K562 (cell line): ENCODE measurements around the gene INTS6. TPM values are rescaled to one million over a fixed set of nuclear protein-coding genes. Genes with fewer than 3 reads are reported as not detected.

Experiments used
- ATAC-seq: fragments of 200-7000 bp; cut with Tn5 transposase; 3 replicates; pipeline ENCODE4 v1.9.1; 2020; ENCODE audit warnings: moderate library complexity
- BruUV-seq: library from RNA; stranded (reverse); fragments of 400-500 nt; replicated peaks from 2 replicates; lab custom pipeline; 2021; lab: Mats Ljungman, UMichigan
- CTCF ChIA-PET: fragments of 300-600 bp; formaldehyde crosslinking; extraction: SDS; loops from one replicate; lab custom pipeline; 2021; ENCODE audit warnings: low intra/inter-chr PET ratio; lab: Yijun Ruan, JAX
- POLR2A ChIA-PET: fragments of 300-600, 350-650 bp; sonication (Branson Sonifier 250); formaldehyde crosslinking; extraction: SDS; loops from one replicate; lab custom pipeline; 2021; ENCODE audit warnings: antibody characterized with exemption, inconsistent platforms; lab: Yijun Ruan, JAX
- DNase-seq, 4 experiments: peaks; one replicate each; pipeline versions ENCODE4 v3.0.0 to v3.0.0-alpha.2; 2011 to 2018; ENCODE audit warnings: low spot score in 3 of 4, mixed read lengths in 3 of 4; ENCODE audit errors: extremely low read depth in 1 of 4
- FAIRE-seq: peaks from 2 replicates; lab custom pipeline; 2011; peaks lifted over from hg19 to GRCh38; lab: Jason Lieb, UNC
- H2AFZ ChIP-seq: 2 replicates; pipeline ENCODE4 v1.6.0; 2011; ENCODE audit warnings: low read depth, low read length, control low read depth, inconsistent platforms
- H3K27ac ChIP-seq: fragments of 200-600 bp; 3 replicates; pipeline ENCODE4 v1.8.0; 2011; ENCODE audit warnings: low read depth, mild to moderate bottlenecking, control low read depth, inconsistent platforms, low read length, moderate library complexity, mixed read lengths; ENCODE audit errors: extremely low read depth
- H3K27me3 ChIP-seq, 2 experiments: fragments of 300-600 bp in 1 of 2; 2 replicates in 1 of 2; 3 replicates in 1 of 2; pipeline versions ENCODE4 v1.6.0 to v1.8.0; 2011; ENCODE audit warnings: inconsistent platforms in 2 of 2, low read length in 2 of 2, mild to moderate bottlenecking in 1 of 2, mixed read lengths in 1 of 2, moderate library complexity in 1 of 2; ENCODE audit not compliant: control insufficient read depth in 2 of 2, insufficient read depth in 2 of 2
- H3K36me3 ChIP-seq: fragments of 300-600 bp; 3 replicates; pipeline ENCODE4 v1.8.0; 2011; ENCODE audit warnings: mild to moderate bottlenecking, low read length, inconsistent platforms; ENCODE audit not compliant: control insufficient read depth, insufficient read depth
- H3K4me1 ChIP-seq, 2 experiments: fragments of 200-600 bp in 1 of 2; replicated peaks in 1 of 2; 2 replicates in 1 of 2; 3 replicates in 1 of 2; pipeline versions ENCODE4 v1.5.1 to v1.8.0; 2011; ENCODE audit warnings: inconsistent platforms in 2 of 2, low read length in 2 of 2, mild to moderate bottlenecking in 1 of 2, mixed read lengths in 1 of 2, moderate library complexity in 1 of 2; ENCODE audit not compliant: control insufficient read depth in 2 of 2, insufficient read depth in 2 of 2
- H3K4me2 ChIP-seq: 2 replicates; pipeline ENCODE4 v1.6.1; 2011; ENCODE audit warnings: low read length, control low read depth, inconsistent platforms, mixed read lengths; ENCODE audit not compliant: insufficient read depth
- H3K4me3 ChIP-seq: fragments of 200-600 bp; sonication (generic), shearing (Covaris generic); 2 replicates; pipeline ENCODE4 v1.5.1; 2016; ENCODE audit warnings: control low read depth, inconsistent platforms
- H3K79me2 ChIP-seq: fragments of 200-600 bp; 3 replicates; pipeline ENCODE4 v1.8.0; 2011; ENCODE audit warnings: low read length, inconsistent platforms; ENCODE audit not compliant: control insufficient read depth, insufficient read depth
- H3K9ac ChIP-seq, 2 experiments: 2 replicates each; pipeline versions ENCODE4 v1.6.0 to v1.6.1; 2011; ENCODE audit warnings: low read depth in 2 of 2, low read length in 2 of 2, control low read depth in 1 of 2, inconsistent platforms in 1 of 2, mild to moderate bottlenecking in 1 of 2, mixed read lengths in 1 of 2; ENCODE audit not compliant: insufficient read depth in 1 of 2
- H3K9me1 ChIP-seq: one replicate; pipeline ENCODE4 v1.6.0; 2011; ENCODE audit warnings: inconsistent platforms, mild to moderate bottlenecking, low read length, moderate library complexity; ENCODE audit not compliant: control insufficient read depth, insufficient read depth
- H3K9me3 ChIP-seq: replicated peaks from 2 replicates; pipeline ENCODE4 v1.5.1; 2011; ENCODE audit warnings: low read depth, low read length, inconsistent platforms; ENCODE audit not compliant: control insufficient read depth, insufficient read depth
- H4K20me1 ChIP-seq: replicated peaks from 2 replicates; pipeline ENCODE4 v1.6.1; 2011; ENCODE audit warnings: low read length, inconsistent platforms, mixed read lengths; ENCODE audit not compliant: control insufficient read depth, insufficient read depth
- GTF2F1 ChIP-seq: IDR thresholded peaks from 2 replicates; pipeline ENCODE4 v1.6.1; 2011; ENCODE audit warnings: low read depth, low read length, improper control_type of control experiment
- SIN3B ChIP-seq: fragments of 450-650 bp; IDR thresholded peaks from 2 replicates; pipeline ENCODE4 v1.6.1; 2017; ENCODE audit warnings: low read depth, mild to moderate bottlenecking, moderate library complexity
- ZNF584 ChIP-seq: fragments of 200-800 bp; sonication (Bioruptor generic); IDR thresholded peaks from 2 replicates; pipeline ENCODE4 v1.6.1; 2016; ENCODE audit warnings: low read depth, mild to moderate bottlenecking, missing genetic modification characterization, missing compliant biosample characterization
- WGBS: fragments of 100-300 bp; shearing (Covaris generic); methylation state at CpG from one replicate; pipeline ENCODE4 v1.1.6; 2016; ENCODE audit warnings: low coverage, mixed read lengths; ENCODE audit not compliant: insufficient coverage; ENCODE audit errors: missing lambda C conversion rate; 5-methylcytosine and 5-hydroxymethylcytosine counted together
- in situ Hi-C: fragments of 300-500 bp; cut with MboI; formaldehyde crosslinking; loops from 4 replicates; pipeline ENCODE4 v1.15.0; 2018; ENCODE audit warnings: inconsistent platforms, mixed read lengths
- intact Hi-C: fragments of 100-400 bp; cut with micrococcal nuclease; formaldehyde crosslinking; loops from 2 replicates; pipeline ENCODE4 v1.14.2; 2022
- polyA plus RNA-seq, 8 experiments: library from polyadenylated mRNA; depleted of rRNA in 4 of 8; stranded (reverse) in 5 of 8; unstranded in 3 of 8; fragments of >200 nt; fragmentation: Nextera tagmentation in 2 of 8; fragmentation: Illumina TruSeq in 1 of 8; extraction: Ambion mirVana in 2 of 8; extraction: Trizol in 1 of 8; gene quantifications; 2 replicates each; pipeline versions ENCODE4 v1.2.1 to v1.2.3, GENCODE V29; 2011 to 2014; ENCODE audit warnings: inconsistent platforms in 1 of 8, missing spikeins in 1 of 8
- total RNA-seq, 7 experiments: library from RNA; depleted of rRNA in 6 of 7; stranded (reverse); fragments of >200 nt in 6 of 7; fragmentation: Illumina TruSeq in 2 of 7; extraction: Trizol in 2 of 7; gene quantifications; 2 replicates each; pipeline versions ENCODE4 v1.2.1 to v1.2.3, GENCODE V29; 2011 to 2021; ENCODE audit warnings: low replicate concordance in 1 of 7
- TF ChIP-seq, protein P1 (sequence below): fragments of 450-650 bp; formaldehyde crosslinking; IDR thresholded peaks from 2 replicates; pipeline ENCODE4 v1.4.0; 2020; ENCODE audit warnings: mild to moderate bottlenecking, mixed read lengths
- TF ChIP-seq, protein P2 (sequence below): fragments of 450-650 bp; IDR thresholded peaks from 2 replicates; pipeline ENCODE4 v1.6.1; 2014; ENCODE audit warnings: low read depth, mild to moderate bottlenecking, moderate library complexity, borderline replicate concordance
- TF ChIP-seq, protein P3 (sequence below): fragments of 450-650 bp; formaldehyde crosslinking; conservative IDR thresholded peaks from 2 replicates; pipeline ENCODE4 v1.4.0; 2022; ENCODE audit warnings: mild to moderate bottlenecking, missing genetic modification characterization
- TF ChIP-seq, protein P4 (sequence below): fragments of 450-650 bp; IDR thresholded peaks from 2 replicates; pipeline ENCODE4 v1.6.1; 2017; ENCODE audit warnings: antibody characterized with exemption

The INTS6 gene
- total and polyA plus RNA-seq, 9 of the 15 experiments (the other 6 are each of a cell fraction or from before 2014, with no cell fraction given) = 3.7 to 29.8 (median 16.1) TPM

DNA sequence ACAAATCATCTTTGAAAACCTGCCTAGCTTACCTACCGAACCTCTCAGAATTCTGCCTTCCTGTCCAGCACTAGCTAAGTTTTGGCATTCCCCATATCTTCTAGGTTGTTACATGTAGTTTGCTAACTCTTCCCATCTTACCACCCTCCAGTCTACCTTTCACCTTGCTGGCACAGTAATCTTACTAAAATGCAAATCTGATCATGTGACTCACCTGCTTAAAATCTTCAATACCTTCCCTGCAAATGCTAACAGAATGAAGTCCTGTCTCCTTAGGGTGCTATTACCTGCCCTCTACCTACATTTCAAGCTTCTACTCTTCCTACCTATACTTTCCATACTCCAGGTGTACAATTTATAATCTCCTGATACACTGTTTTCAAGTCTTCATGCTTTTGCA is 30.4 kb downstream of the INTS6 start:
- no peak overlapping the region for H3K27ac ChIP-seq
- H3K4me3 ChIP-seq = no peak overlapping the region
- no peak for TF ChIP-seq GTF2F1
- TF ChIP-seq, protein P1, sequence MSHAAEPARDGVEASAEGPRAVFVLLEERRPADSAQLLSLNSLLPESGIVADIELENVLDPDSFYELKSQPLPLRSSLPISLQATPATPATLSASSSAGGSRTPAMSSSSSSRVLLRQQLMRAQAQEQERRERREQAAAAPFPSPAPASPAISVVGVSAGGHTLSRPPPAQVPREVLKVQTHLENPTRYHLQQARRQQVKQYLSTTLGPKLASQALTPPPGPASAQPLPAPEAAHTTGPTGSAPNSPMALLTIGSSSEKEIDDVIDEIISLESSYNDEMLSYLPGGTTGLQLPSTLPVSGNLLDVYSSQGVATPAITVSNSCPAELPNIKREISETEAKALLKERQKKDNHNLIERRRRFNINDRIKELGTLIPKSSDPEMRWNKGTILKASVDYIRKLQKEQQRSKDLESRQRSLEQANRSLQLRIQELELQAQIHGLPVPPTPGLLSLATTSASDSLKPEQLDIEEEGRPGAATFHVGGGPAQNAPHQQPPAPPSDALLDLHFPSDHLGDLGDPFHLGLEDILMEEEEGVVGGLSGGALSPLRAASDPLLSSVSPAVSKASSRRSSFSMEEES = peak; percentile 77
- no peak for ATAC-seq
- H2AFZ ChIP-seq = no peak overlapping the region
- DNase-seq = no peak
- ChIA-PET POLR2A (no interaction called here), CTCF (no interaction called here)
- H4K20me1 ChIP-seq = no peaks in the 10 kb centered on the region
- H3K9me3 ChIP-seq = no peaks in the 10 kb centered on the region; the same call in 1 of the 2 replicates
- H3K36me3 ChIP-seq = peaks cover 42% of the 10 kb centered on the region
- in situ Hi-C loops = no loop called here
- H3K79me2 ChIP-seq = peaks cover 84% of the 10 kb centered on the region
- no peaks in the 10 kb centered on the region for H3K4me1 ChIP-seq
- H3K9me1 ChIP-seq = no peaks in the 10 kb centered on the region
- intact Hi-C loops = no loop called here
- WGBS = 77% methylated on average over 1 of the region's 1 CpG
- BruUV-seq = no TSS peak
- no peak overlapping the region for H3K4me2 ChIP-seq
- H3K27me3 ChIP-seq = no peaks in the 10 kb centered on the region
- no peak overlapping the region for H3K9ac ChIP-seq
- FAIRE-seq = no peak

DNA sequence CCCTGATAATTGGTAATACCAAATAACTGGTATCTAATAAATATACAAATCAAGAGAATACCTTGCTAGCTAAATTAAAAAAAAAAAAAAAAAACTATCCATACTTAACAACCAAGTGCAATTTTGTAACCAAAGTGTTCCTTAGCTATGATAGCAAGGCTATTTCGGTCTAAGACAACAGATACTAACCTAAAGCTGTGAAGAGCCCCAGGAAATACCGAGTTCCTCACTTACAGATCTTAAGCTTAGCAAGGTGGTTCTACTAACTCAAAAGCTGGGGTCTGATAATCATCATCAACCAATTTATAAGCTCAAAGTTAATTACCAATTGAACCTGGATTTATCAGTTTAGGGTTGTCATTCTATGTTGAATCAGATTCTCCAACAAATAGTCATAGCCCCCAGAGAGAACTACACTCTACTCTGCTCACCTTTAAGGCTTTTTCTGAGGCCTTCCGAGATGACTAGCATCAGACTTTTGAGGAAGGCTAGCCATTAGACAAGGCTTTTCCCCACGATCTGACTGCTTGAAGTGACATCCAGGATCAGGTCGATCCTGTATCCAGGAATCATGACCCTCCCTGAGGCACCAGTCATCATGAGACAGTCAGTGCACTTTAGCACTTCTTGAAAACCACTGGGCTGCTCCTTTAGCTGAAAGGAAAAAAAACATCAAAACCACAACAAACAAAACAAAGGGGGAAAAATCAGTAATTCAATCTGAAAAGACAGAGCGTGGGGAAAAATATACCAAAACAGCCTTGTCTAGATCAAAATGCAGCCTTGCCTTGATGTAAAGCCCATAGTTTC is 31.9 kb downstream of the INTS6 start:
- H3K79me2 ChIP-seq = peaks cover 79% of the 10 kb centered on the region
- no peak overlapping the region for H3K4me2 ChIP-seq
- in situ Hi-C loops = no loop called here
- no peaks in the 10 kb centered on the region for H3K27me3 ChIP-seq
- ChIA-PET CTCF (no interaction called here), POLR2A (no interaction called here)
- H3K36me3 ChIP-seq = peaks cover 47% of the 10 kb centered on the region
- 93% methylated on average over 6 of the region's 6 CpGs for WGBS
- intact Hi-C loops = no loop called here
- no peaks in the 10 kb centered on the region for H3K9me1 ChIP-seq
- no peaks in the 10 kb centered on the region for H4K20me1 ChIP-seq
- H3K4me1 ChIP-seq = no peaks in the 10 kb centered on the region
- no peak overlapping the region for H3K9ac ChIP-seq
- H2AFZ ChIP-seq = no peak overlapping the region
- peaks cover 3% of the 10 kb centered on the region; the same call in 1 of the 2 replicates for H3K9me3 ChIP-seq
- no TSS peak for BruUV-seq
- DNase-seq = no peak
- H3K4me3 ChIP-seq = no peak overlapping the region
- ATAC-seq = no peak
- FAIRE-seq = peak; percentile 46
- H3K27ac ChIP-seq = no peak overlapping the region
- TF ChIP-seq ZNF584 (CRISPR knock-in tag) (no peak), SIN3B (no peak)
- TF ChIP-seq, protein P2, sequence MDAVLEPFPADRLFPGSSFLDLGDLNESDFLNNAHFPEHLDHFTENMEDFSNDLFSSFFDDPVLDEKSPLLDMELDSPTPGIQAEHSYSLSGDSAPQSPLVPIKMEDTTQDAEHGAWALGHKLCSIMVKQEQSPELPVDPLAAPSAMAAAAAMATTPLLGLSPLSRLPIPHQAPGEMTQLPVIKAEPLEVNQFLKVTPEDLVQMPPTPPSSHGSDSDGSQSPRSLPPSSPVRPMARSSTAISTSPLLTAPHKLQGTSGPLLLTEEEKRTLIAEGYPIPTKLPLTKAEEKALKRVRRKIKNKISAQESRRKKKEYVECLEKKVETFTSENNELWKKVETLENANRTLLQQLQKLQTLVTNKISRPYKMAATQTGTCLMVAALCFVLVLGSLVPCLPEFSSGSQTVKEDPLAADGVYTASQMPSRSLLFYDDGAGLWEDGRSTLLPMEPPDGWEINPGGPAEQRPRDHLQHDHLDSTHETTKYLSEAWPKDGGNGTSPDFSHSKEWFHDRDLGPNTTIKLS = no peak
- TF ChIP-seq, protein P3, sequence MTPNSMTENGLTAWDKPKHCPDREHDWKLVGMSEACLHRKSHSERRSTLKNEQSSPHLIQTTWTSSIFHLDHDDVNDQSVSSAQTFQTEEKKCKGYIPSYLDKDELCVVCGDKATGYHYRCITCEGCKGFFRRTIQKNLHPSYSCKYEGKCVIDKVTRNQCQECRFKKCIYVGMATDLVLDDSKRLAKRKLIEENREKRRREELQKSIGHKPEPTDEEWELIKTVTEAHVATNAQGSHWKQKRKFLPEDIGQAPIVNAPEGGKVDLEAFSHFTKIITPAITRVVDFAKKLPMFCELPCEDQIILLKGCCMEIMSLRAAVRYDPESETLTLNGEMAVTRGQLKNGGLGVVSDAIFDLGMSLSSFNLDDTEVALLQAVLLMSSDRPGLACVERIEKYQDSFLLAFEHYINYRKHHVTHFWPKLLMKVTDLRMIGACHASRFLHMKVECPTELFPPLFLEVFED (CRISPR knock-in tag) = no peak
- TF ChIP-seq, protein P4, sequence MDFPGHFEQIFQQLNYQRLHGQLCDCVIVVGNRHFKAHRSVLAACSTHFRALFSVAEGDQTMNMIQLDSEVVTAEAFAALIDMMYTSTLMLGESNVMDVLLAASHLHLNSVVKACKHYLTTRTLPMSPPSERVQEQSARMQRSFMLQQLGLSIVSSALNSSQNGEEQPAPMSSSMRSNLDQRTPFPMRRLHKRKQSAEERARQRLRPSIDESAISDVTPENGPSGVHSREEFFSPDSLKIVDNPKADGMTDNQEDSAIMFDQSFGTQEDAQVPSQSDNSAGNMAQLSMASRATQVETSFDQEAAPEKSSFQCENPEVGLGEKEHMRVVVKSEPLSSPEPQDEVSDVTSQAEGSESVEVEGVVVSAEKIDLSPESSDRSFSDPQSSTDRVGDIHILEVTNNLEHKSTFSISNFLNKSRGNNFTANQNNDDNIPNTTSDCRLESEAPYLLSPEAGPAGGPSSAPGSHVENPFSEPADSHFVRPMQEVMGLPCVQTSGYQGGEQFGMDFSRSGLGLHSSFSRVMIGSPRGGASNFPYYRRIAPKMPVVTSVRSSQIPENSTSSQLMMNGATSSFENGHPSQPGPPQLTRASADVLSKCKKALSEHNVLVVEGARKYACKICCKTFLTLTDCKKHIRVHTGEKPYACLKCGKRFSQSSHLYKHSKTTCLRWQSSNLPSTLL = no peak
